Endodermal cell (in vitro differentiated cells): ENCODE measurements around the gene PPIL1. TPM values are rescaled to one million over a fixed set of nuclear protein-coding genes. Genes with fewer than 3 reads are reported as not detected.

ENCODE experiments used
- DNase-seq: peaks from one replicate; pipeline ENCODE4 v3.0.0-alpha.2; 2017
- H3K27ac ChIP-seq: 2 replicates; pipeline ENCODE4 v1.5.1; 2013; ENCODE audit warnings: mild to moderate bottlenecking, low read depth, low read length, moderate library complexity
- H3K27me3 ChIP-seq: 2 replicates; pipeline ENCODE4 v1.6.1; 2013; ENCODE audit warnings: mild to moderate bottlenecking, low read length, moderate library complexity; ENCODE audit not compliant: insufficient read depth, control insufficient read depth, poor library complexity, severe bottlenecking
- H3K36me3 ChIP-seq: 2 replicates; pipeline ENCODE4 v1.7.0; 2013; ENCODE audit warnings: mild to moderate bottlenecking, low read length, moderate library complexity; ENCODE audit not compliant: control insufficient read depth, insufficient read depth
- H3K4me1 ChIP-seq: one replicate; pipeline ENCODE4 v1.7.0; 2013; ENCODE audit warnings: low read length; ENCODE audit not compliant: control insufficient read depth, insufficient read depth
- H3K4me3 ChIP-seq: 2 replicates; pipeline ENCODE4 v1.5.1; 2013; ENCODE audit warnings: mild to moderate bottlenecking, low read length, moderate library complexity
- H3K9ac ChIP-seq: 2 replicates; pipeline ENCODE4 v1.6.1; 2013; ENCODE audit warnings: mild to moderate bottlenecking, low read length, moderate library complexity; ENCODE audit not compliant: poor library complexity, severe bottlenecking; ENCODE audit errors: extremely low read depth
- H3K9me3 ChIP-seq: 2 replicates; pipeline ENCODE4 v1.6.1; 2013; ENCODE audit warnings: mild to moderate bottlenecking, low read length, moderate library complexity; ENCODE audit not compliant: control insufficient read depth
- H3K27ac Mint-ChIP-seq: 2 replicates; pipeline ENCODE4 v1.8.0; 2020; ENCODE audit warnings: mixed read lengths
- H3K27me3 Mint-ChIP-seq: 2 replicates; pipeline ENCODE4 v1.8.0; 2021; ENCODE audit warnings: mild to moderate bottlenecking, mixed read lengths; ENCODE audit not compliant: insufficient read depth
- H3K36me3 Mint-ChIP-seq: 2 replicates; pipeline ENCODE4 v1.8.0; 2020; ENCODE audit warnings: low read depth, mixed read lengths
- H3K4me1 Mint-ChIP-seq: 2 replicates; pipeline ENCODE4 v1.8.0; 2020; ENCODE audit warnings: mixed read lengths
- H3K4me3 Mint-ChIP-seq: 2 replicates; pipeline ENCODE4 v1.8.0; 2020; ENCODE audit warnings: mild to moderate bottlenecking, moderate library complexity, mixed read lengths
- H3K9me3 Mint-ChIP-seq: 2 replicates; pipeline ENCODE4 v1.8.0; 2020; ENCODE audit warnings: mild to moderate bottlenecking, mixed read lengths
- WGBS, 2 experiments: methylation state at CpG; one replicate each; pipeline versions ENCODE4 v1.1.5 to v1.1.7; 2013; ENCODE audit warnings: missing lambda C conversion rate in 2 of 2, mixed read lengths in 1 of 2; ENCODE audit not compliant: insufficient coverage in 1 of 2, insufficient read length in 1 of 2; 5-methylcytosine and 5-hydroxymethylcytosine counted together
- total RNA-seq, 2 donors: library from RNA; stranded (reverse); fragmentation: NEBNext Ultra II Directional in 1 of 2; extraction: Animal tissue kit (Norgen Biotek cat#: 25700) in 1 of 2; gene quantifications; 2 replicates in 1 of 2; 3 replicates in 1 of 2; pipeline ENCODE4 v1.2.1, GENCODE V29; 2021
- TF ChIP-seq, protein P1 (sequence below): fragments of 200-600 bp; sonication (generic); conservative IDR thresholded peaks from 2 replicates; pipeline ENCODE4 v1.5.0; 2021; ENCODE audit warnings: antibody characterized with exemption, mild to moderate bottlenecking

Gene PPIL1
- total RNA-seq, 2 donors from 2014 or later, result 36.7 to 53.3 TPM

DNA sequence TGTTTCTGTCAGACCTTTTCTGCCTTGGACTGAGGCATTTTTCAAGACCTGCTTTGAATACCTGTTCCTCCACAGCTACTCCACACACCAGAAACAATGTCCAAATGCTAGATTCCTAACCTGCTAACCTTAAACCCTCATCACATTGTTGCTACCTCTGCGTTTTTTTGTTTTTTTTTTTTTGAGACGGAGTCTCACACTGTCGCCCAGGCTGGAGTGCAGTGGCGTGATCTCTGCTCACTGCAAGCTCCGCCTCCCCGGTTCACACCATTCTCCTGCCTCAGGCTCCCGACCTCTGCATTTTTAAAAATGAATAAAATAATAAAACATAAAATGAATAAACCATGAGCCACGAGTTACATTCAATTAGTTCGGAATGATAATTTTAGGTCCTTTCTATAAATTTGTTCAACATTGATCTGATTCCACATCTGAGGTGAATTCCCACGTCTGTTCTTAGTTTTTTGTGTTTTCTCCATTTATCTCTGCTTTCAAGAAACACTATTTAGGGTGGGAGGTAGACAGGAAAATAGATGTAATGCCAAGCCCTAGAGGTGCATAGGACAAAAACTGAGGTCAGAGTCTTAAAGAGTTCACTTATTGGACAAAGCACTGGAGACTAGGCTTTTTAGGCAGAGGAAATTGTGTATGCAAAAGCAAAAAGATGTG lies 12.5 kb upstream of the PPIL1 start:
- H3K4me1 ChIP-seq, result no peaks in the 10 kb centered on the region
- H3K9me3 Mint-ChIP-seq, result no peaks in the 10 kb centered on the region
- peaks cover 3% of the 10 kb centered on the region for H3K27me3 Mint-ChIP-seq
- H3K4me3 Mint-ChIP-seq, result peak overlapping the region; percentile 77
- no peak overlapping the region for H3K27ac ChIP-seq
- H3K4me3 ChIP-seq, result peak overlapping the region; percentile 96
- H3K27me3 ChIP-seq, result no peaks in the 10 kb centered on the region
- no peaks in the 10 kb centered on the region for H3K36me3 ChIP-seq
- no peaks in the 10 kb centered on the region for H3K36me3 Mint-ChIP-seq
- 90 to 93% methylated on average over 4 to 9 of the region's 10 CpGs for WGBS, 2 experiments
- H3K4me1 Mint-ChIP-seq, result peaks cover 9% of the 10 kb centered on the region
- TF ChIP-seq, protein P1, sequence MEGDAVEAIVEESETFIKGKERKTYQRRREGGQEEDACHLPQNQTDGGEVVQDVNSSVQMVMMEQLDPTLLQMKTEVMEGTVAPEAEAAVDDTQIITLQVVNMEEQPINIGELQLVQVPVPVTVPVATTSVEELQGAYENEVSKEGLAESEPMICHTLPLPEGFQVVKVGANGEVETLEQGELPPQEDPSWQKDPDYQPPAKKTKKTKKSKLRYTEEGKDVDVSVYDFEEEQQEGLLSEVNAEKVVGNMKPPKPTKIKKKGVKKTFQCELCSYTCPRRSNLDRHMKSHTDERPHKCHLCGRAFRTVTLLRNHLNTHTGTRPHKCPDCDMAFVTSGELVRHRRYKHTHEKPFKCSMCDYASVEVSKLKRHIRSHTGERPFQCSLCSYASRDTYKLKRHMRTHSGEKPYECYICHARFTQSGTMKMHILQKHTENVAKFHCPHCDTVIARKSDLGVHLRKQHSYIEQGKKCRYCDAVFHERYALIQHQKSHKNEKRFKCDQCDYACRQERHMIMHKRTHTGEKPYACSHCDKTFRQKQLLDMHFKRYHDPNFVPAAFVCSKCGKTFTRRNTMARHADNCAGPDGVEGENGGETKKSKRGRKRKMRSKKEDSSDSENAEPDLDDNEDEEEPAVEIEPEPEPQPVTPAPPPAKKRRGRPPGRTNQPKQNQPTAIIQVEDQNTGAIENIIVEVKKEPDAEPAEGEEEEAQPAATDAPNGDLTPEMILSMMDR, result no peak
- no peak overlapping the region for H3K9ac ChIP-seq
- no peaks in the 10 kb centered on the region for H3K9me3 ChIP-seq
- DNase-seq, result no peak
- H3K27ac Mint-ChIP-seq, result no peak overlapping the region

DNA sequence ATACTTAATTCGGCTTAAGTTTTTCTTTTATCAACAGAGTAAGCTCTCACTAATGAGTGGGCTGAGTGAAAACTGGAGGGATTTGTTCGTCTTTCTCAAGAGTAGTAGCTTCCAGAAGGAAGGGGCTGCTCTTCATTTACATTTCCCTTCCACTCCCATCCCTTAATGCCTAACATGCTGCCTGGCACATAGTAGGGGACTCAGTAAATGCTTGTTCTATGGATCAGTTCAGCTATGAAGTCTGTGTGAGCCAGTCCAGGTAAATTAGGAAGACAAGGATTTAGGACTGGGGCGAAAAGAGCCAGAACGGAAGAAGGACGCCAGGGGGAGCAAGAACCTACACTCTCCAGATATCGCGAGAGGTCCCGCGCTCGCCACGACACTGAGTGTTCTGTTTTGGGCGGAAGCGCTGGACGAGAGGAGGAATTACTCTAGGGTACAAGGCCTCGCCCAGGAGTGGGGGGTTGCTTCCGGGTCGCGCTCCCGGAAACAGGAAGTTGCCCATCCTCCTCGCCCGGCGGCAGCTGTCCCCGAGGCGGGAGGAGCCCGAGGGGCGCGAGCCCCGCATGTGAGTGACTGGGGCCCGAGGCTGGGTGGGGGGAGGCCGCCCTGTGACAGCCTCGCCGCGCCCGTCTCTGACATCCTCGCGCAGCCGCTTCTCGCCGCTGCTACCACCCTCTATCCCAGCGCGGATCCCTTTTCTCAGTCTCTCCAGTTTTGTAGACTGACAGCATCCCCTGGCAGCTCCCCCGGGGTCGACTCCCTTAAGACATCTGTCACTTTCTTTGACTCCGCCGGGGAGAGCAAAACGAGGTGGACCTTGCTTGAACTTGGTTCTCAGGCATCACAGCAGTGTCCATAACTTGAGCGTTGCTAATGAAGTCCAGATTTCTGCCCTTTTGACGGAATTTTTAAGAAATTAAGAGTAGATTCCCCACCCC lies 11.1 kb upstream of the PPIL1 start, which contains the start of gene C6orf89:
Gene C6orf89, plus strand, starts transcription at position 492 of the 941 bp plus-strand sequence. CDS start 13,493 bp downstream, outside the sequence.
- Mint-ChIP-seq H3K4me1 (peaks cover 9% of the 10 kb centered on the region), H3K36me3 (no peaks in the 10 kb centered on the region), H3K9me3 (peaks cover 4% of the 10 kb centered on the region), H3K4me3 (peak within 1 kb of the TSS; percentile 77), H3K27ac (peak within 1 kb of the TSS; percentile 86), H3K27me3 (peaks cover 3% of the 10 kb centered on the region)
- TF ChIP-seq, protein P1, result peak; percentile 89
- peak; percentile 99 for DNase-seq
- Histone ChIP-seq H3K36me3 (no peaks in the 10 kb centered on the region), H3K27ac (no peak within 1 kb of the TSS), H3K4me3 (peak within 1 kb of the TSS; percentile 96), H3K27me3 (no peaks in the 10 kb centered on the region), H3K4me1 (no peaks in the 10 kb centered on the region), H3K9me3 (peaks cover 9% of the 10 kb centered on the region), H3K9ac (peak within 1 kb of the TSS; percentile 33)
- 0 to 4% methylated on average over 19 to 48 of the region's 48 CpGs for whole genome bisulfite sequencing, 2 experiments

GRCh38 chr6:36884610-36885009 lies 10.0 kb upstream of the PPIL1 start:
- Histone ChIP-seq H3K4me1 (no peaks in the 10 kb centered on the region), H3K27ac (no peak overlapping the region), H3K9ac (no peak overlapping the region), H3K27me3 (no peaks in the 10 kb centered on the region), H3K4me3 (no peak overlapping the region), H3K9me3 (peaks cover 19% of the 10 kb centered on the region), H3K36me3 (no peaks in the 10 kb centered on the region)
- Mint-ChIP-seq H3K27me3 (peaks cover 3% of the 10 kb centered on the region), H3K9me3 (peaks cover 6% of the 10 kb centered on the region), H3K27ac (no peak overlapping the region), H3K36me3 (no peaks in the 10 kb centered on the region), H3K4me3 (no peak overlapping the region), H3K4me1 (peaks cover 9% of the 10 kb centered on the region)
- TF ChIP-seq, protein P1, result no peak
- DNase-seq, result no peak
- 90 to 100% methylated on average over 3 of the region's 3 CpGs for WGBS, 2 experiments
